HG03354 (cell line): ENCODE measurements around the gene CDV3.

ENCODE experiments used
- ATAC-seq: cut with Tn5 transposase; IDR thresholded peaks from one replicate; pipeline ENCODE4 v1.9.1; 2021; ENCODE audit warnings: mild to moderate bottlenecking; ENCODE audit not compliant: unreplicated experiment, poor library complexity, severe bottlenecking

Gene CDV3

DNA sequence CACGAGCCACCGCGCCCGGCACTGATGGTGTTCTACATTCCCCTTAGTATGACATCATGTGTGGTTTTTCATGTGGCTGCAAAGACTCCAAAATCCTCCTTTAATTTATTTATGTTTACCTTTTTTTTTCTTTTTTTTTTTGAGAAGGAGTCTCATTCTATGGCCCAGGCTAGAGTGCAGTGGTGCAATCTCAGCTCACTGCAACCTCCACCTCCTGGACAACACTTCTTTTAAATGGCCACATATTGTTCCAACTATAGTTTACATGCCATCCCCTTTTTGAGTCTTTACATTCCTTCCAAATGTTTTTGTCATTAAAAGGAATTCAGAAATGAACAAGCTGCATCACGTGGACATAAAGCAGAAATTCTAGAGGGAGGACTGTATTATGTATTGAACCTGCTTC, 10.3 kb upstream of the CDV3 start:
- no peak for ATAC-seq

DNA sequence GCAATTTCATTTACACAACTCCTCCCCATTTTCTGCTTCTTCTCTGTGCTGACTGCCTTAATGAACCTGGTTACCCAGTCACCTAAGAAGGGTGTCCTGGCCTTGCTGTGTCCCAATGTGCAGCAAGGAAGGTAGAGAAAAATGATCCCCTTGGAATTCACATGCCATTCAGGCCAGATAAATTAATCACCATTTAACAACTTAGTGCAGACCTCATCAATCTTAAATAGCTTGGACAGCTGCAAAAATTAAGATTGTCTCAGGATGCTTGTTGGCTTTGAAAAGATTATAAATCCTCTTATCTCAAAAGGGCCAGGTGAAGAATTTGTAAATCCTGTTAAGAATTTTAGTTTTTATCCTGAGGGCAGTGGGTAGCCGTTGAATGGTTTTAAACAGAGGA, 9.7 kb upstream of the CDV3 start:
- ATAC-seq = no peak

DNA sequence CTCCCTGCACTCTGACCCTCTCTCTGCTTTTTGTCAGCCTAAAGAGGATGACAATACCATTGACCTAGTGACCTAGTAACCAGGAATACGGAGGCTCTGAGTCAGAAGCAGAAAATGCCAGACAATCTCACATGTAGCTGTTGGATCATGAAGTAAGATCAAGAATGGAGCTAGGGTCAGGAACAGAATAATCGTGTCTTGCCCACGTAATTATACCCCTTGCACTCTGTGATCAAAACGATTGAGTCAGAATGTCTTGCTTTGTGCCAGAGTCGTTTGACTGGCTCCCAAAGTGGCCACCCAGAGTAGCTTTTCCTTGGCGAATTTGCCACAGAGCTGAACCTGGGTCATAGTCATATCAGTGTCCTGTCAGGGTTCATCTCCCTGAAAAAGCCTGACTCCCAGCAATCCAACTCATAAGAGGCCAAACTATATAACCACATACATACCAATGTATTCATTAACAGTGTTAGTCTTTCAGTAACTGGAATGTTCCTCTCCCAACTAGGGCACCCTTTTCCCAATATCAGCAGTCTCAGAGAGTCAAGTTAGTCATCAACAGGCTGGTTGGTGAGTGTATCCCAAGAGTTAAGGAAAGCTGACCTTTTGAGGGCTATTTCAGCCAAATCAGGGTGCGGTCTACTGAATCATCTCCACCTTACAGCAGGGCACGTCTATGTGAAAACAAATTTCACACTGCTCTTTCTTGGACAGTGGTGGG, 5.0 kb upstream of the CDV3 start:
- no peak for ATAC-seq

DNA sequence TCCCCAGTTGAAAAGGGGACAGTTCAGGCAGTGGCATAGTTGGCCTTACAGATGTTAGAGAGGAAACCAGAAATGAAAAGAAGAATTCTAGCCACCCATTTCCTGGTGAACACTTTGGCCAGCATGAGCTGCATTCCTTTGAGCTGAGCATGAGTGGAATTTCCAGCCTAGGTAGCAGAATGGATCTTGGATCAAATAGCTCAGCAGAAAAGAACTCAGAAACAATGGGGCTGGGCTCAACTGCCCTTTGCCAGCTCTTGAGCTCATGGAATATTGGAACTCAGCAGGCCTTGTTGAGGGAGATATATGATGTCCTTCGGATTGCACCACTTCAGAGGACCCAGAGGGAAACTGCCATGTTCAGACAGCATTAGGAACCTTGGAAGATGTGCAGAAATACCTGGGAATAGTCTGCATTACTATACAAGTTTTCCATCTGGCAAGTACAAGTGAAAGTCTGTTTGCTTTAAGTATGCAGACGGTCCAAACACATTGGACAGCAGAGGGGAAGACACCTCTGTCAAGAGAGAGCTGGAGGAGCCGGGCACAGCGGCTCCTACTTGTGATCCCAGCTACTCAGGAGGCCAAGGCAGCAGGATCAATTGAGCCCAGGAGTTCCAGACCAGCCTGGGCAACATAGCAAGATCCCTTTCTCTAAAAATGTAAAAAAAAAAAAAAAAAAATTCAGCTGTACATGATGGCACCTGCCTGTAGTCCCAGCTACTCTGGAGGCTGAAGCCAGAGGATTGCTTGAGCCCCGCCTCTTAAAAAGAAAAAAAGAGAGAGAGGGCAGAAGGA, 3.1 kb upstream of the CDV3 start:
- ATAC-seq = no peak

DNA sequence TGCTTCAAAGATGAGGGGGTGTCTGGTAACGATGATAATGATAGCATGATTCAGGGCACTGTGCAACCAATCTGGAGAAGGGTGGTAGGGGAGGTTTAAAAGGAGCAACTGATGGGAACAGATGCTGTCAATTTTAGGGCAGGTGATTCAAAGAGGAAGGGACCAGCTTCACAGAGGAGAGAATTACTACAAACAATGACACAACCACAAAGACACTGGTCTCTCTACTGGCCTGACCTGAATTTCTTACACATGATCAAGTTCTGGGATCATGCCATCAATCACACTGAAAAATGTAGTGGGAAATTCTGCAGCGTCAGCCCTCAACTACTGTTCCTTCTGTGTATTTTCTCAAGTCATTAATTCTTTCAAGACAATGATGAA, 2.6 kb upstream of the CDV3 start:
- no peak for ATAC-seq

- ATAC-seq = peak; percentile 26
These were observed 1.1 kb upstream of the CDV3 start for GRCh38 chr3:133572158-133573053.

DNA sequence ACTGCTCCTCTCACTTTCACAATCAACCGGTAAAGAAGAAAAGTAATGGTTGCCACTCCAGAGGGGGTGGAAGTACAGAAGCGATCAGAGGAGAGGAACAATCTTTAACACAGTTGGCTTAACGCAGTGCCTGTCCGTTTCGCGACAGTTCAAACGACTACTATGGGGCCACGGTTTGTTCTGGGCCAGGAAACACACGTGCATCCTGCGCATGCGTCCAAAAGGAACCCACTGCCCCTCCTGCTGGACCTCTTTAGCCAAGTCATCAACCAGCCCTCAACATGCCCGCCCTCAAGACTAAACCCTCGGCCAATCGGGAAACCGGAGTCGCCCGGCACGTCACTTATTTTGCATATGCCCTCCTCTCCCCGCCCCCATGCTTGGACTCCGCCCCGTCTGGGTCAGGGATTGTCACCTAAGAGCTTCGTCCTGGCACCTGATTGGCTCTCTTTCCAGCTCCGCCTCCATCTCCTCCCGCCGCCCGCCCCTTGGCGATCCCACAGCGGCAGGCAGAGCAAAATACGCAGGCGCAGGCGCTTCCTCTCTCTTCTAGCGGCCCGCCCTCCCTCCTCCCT, 345 bp upstream of the CDV3 start:
- ATAC-seq = peak; percentile 84

DNA sequence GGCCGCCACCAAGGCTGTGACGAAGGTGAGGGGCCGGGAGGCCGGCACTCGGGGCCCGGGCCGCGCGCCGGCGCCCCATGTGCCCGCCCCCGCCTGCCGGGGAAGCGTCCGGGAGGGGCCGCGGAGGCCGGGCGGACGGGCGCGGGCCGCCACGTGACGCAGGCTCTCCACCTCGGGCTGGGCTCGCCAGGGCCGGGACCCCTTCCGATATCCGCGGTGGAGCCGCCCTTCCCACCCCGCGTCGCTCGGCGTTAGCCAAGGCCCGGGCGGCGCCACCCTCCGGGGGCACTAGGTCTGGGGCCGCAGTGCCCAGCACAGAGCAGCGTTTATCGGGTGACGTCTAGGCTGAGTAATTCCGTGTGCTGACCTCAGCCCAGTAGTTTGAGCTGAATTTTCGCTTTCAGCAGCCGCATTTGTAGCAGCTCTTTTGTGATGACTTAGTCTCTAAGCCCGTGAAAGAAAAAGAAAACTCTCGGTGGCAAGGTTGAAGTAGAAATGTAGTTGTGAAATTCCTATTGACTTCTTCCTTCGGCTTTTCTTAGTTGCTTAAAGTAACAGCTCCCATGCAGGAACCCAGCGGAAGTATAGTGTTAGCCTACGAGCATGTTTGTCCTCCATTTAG, 885 bp downstream of the CDV3 start:
- peak; percentile 34 for ATAC-seq

DNA sequence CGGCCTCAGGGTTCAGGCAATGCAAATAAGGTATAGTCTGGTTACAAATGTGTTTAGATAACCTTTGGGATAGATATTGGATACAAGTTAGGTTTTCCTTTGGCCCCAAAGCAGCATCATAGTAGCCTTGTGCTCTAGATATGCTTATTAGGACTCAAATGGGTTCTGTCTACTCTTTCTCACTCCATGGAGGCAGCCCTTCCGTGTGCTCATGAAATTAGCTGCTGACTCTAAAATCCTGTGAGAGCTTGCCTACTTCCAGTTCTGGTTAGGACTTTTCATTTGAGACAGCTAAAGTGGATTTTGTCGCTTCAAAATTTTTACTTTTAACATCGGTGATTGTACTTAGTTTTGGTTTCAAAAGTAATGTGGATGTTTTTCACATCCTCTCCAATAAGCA, 1.6 kb downstream of the CDV3 start:
- ATAC-seq = no peak

GRCh38 chr3:133576169-133576568, 2.7 kb downstream of the CDV3 start:
- ATAC-seq = no peak

- ATAC-seq = no peak
These were observed 5.2 kb downstream of the CDV3 start for GRCh38 chr3:133578548-133579191.

DNA sequence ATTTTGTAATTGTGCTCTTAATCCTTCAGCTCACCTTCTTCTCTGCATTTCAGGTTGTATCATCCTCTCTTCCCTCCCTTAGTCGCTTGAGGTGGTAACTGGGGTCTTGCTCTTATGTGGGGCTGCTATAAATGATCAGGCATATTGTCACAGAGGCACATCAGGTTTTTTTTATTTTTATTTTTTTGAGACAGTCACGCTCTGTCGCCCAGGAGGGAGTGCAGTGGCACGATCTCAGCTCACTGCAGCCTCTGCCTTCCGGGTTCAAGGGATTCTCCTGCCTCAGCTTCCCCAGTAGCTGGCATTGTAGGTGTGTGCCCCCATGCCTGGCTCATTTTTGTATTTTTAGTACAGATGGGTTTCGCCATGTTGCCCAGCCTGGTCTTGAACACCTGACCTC, 9.9 kb downstream of the CDV3 start:
- ATAC-seq = no peak

DNA sequence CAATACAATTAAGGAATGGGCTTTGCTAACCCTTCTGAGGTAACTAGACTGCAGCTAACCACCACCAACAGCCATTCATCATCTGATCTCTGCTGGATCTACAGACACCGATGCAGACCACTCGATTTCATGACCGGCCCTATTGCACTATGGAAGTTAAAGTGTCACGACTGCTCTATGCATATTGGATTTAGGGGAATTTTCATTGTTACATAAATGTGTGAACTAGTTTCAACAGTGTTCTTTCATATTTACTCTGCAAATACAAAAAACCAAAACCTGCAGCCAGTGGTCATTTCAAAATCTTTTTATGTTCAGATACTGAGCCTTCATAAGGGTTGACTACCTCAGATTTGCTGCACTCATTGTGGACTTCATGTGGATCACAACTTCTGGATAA, 14.5 kb downstream of the CDV3 start:
- no peak for ATAC-seq

DNA sequence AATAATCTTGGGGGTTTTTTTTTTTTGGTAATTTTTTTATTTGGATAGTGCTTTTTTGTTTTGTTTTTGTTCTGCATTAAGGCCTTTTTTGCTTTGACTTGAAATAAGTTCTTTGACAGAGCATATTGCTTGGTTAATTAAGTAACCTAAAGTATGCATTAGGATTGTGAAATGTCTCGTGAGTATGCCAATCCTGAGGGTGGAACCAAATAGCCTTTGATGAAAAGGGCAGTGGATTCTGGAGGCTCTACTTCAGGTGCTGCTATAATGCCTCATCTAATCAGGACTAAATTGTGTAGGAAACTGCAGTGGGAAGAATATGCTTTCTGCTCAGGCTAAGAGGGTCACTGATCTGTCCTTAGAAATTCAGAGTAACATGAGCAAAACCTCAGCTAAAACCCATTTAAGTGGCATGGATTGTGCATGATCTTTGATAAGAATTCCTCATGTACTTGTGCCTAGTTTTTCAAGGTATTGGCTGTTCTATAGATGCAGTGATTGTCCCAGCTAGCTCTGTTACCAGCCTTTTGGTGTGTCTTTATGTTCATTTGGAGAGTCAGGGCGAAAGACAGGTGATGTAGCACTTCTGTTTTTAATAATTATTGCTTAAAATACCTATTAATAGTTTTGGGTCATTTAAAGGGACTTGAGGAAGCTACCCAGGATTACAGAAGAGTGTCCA, 15.4 kb downstream of the CDV3 start:
- no peak for ATAC-seq

- no peak for ATAC-seq
These were observed 16.0 kb downstream of the CDV3 start for GRCh38 chr3:133589503-133589902.

GRCh38 chr3:133591271-133591742, 17.8 kb downstream of the CDV3 start:
- no peak for ATAC-seq

DNA sequence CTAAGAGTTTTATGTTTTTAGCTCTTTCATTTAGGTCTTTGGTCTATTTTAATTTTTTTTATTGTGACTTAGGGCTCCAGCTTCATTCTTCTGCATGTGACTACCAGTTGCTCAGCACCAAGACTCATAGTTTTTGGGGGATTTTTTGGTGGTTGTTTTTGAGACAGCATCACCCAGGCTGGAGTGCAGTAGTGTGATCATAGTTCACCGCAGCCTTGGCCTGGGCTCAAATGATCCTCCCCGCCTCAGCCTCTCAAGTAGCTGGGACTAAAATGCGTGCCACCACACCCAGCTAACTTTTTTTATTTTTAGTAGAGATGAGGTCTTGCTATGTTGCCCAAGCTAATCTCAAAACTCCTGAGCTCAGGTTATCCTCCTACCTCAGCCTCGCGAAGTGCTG, 19.4 kb downstream of the CDV3 start:
- no peak for ATAC-seq

DNA sequence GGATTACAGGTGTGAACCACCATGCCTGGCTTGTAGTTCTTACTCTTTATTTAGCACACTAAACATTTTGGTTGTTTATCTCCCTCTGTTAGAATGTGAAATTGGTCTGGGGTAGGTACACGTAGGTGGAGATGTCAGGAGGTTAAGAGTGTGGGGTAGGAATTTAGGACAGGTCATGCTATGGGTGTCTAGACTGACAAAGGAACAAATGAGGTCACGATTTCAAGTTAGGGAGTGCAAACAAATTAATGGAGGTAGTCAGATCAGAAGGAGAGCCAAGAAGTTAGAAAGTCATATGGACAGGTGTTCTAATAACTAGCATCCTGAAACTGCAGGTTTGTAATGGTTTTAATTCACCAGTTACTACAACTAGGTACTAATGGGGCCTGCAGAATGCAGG, 19.8 kb downstream of the CDV3 start:
- no peak for ATAC-seq

DNA sequence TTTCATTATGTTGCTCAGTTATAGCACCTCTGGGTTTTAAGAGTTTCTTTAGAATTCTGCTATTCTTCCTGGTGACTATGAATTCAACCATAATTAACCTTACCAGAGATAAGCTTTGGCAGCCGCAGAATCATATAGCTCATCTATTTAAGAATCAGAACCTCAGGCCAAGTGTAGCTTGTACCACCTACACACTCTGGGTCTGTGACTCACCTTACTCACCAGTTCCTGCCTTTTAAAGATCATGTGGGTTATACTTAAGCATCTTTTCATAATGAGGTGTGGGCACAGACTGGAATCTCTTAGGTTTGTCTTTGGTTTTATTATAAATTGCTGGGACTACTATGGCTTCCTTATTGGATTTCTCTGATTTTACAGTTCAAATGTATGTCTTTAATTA, 21.9 kb downstream of the CDV3 start:
- ATAC-seq = no peak
